T-helper 1 cell treated with Interleukin-12 subunit alpha and Interleukin-12 subunit beta and Interleukin-4 antibody, amounts not matched to agents 30 ng/mL and 1 ng/mL, for 36 hours (primary cell): ENCODE results near the gene STARD8. TPM values are rescaled to one million over a fixed set of nuclear protein-coding genes. Genes with fewer than 3 reads are reported as not detected.
"Not testable (repeated sequence)": the region's sequence is repeated elsewhere in the genome, so short reads cannot be mapped to it uniquely, and the experiment has no call there.

Source experiments
- intact Hi-C: fragments of 100-400 bp; cut with micrococcal nuclease; formaldehyde crosslinking; loops from one replicate; pipeline ENCODE4 v1.15.1; 2024
- total RNA-seq: library from RNA; stranded (reverse); gene quantifications from 2 replicates; pipeline ENCODE4 v1.2.3, GENCODE V29; 2022

The STARD8 gene
- total RNA-seq, 1 donor from 2014 or later = 2.1 TPM

DNA sequence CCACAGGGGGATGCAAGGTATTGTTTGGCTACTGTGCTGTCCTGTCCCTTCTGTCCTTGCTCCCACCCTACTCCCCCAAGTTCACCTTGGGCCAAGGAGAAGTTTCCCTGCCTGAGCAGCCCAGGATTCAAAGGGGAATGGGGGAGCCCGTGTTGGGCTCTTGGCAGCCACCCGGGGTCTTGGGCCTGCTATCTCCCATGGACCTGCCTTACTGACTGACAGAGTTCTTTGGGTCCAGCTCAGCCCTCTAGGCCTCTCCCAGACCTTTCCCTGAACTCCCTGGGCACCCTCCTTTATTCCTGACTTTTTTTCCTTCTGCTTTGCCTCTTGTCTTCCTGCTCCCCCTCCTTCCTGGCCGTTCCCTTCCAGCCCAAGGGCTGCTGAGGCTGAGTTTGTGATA lies 67.4 kb downstream of the STARD8 start:
- intact Hi-C loops = no loop called here

DNA sequence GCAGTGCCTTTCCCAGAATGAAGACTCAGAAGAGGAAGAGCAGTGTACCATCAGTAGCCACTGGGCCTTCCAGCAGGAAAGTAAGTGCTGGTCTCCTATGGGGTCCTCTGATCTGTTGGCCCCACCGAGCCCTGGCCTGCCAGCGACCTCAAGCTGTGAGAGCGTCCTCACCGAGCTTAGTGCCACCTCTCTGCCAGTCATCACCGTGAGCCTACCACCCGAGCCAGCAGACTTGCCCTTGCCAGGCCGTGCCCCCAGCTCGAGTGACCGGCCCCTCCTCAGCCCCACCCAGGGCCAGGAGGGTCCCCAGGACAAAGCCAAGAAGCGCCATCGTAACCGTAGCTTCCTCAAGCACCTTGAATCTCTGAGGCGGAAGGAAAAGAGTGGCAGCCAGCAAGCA lies 69.7 kb downstream of the STARD8 start:
- intact Hi-C loops = no loop called here

DNA sequence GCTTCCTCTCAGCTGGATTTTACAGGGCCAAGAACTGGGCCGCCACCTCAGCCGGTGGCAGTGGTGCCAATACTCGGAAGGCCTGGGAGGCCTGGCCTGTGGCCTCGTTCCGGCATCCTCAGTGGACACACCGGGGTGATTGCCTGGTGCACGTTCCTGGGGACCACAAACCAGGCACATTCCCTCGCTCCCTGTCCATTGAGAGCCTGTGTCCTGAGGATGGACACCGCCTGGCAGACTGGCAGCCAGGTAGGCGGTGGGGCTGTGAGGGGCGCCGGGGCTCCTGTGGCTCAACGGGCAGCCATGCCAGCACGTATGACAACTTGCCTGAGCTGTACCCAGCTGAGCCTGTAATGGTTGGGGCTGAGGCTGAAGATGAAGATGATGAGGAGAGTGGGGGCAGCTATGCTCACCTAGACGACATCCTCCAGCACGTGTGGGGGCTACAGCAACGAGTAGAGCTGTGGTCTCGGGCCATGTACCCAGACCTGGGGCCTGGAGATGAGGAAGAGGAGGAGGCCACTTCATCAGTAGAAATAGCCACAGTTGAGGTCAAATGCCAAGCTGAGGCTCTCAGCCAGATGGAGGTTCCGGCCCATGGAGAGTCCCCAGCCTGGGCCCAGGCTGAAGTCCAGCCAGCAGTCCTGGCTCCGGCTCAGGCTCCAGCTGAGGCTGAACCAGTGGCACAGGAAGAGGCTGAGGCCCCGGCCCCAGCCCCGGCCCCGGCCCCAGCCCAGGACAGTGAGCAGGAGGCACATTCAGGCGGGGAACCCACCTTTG lies 70.4 kb downstream of the STARD8 start:
- intact Hi-C loops = no loop called here

DNA sequence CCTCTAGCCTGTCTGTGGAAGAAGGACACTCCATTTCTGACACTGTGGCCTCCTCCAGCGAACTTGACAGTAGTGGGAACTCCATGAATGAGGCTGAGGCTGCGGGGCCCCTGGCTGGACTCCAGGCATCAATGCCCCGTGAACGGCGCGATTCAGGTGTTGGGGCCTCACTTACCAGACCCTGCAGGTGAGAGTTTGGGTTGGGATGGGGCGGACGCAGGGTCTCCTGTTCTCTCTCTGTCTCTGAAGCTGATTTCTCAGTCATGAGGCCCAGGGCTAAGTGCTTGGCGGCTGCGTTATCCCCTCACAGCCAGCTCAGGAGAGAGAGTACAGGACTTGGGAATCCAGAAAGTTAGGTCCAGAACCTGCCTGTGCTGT lies 71.0 kb downstream of the STARD8 start:
- intact Hi-C loops = no loop called here

DNA sequence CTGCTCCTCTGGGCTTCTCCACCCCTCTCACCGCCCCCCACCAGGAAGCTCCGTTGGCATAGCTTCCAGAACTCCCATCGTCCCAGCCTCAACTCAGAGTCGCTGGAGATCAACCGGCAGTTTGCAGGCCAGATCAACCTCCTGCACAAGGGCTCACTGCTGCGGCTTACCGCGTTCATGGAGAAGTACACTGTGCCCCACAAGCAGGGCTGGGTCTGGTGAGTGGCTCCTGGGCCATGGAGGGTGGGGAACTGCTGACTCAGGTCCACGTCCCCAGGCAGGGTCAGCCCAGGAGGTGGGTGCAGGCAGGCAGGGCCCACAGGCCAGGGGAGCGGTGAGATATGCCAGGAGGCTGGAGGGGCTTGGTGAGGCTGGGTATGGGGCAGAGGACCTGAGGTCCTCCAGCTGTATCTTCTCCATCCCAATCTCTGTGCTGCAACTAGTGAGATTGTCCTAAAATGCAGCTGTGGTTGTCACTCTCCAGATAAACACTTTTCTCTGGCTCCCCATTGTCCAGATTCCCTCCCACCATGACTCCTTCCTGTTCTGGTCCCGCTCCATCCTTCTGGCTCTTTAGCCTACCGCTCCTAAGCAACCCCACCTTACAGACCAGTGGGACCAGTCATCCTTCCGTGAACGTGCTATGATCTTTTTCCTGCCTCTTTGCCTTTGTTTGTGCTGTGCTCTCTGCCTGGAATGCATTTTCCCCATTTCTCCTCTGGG lies 71.9 kb downstream of the STARD8 start:
- intact Hi-C loops = no loop called here

DNA sequence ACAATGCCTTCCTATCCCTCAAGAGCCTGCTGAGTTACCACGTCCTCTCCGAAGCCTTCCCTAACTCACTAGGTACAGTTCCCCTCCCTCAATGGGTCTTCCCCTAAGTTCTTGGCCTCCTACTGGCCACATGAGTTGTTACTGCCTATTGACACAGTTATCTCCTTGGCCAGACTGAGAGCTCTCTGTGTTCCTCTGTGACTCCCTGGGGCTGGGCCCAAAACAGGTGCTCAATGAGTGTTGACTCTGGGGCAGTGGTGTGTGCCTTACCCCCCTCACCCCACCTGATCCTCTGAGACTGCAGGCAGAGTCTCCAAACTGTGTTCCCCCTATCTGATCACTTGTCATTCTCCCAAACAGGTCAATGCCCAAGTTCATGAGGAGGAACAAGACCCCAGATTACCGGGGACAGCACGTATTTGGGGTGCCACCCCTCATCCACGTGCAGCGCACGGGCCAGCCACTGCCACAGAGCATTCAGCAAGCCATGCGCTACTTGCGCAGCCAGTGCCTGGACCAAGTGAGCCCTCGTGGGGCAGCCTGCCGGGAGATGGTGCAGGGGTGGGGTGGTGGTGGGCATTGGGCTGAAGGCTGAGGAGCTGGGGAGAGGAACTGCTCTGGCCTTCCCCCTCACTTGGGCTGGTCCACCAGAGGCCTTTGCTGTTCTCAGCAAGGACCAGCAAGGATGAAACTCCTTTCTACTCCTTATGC lies 72.6 kb downstream of the STARD8 start:
- intact Hi-C loops = no loop called here

DNA sequence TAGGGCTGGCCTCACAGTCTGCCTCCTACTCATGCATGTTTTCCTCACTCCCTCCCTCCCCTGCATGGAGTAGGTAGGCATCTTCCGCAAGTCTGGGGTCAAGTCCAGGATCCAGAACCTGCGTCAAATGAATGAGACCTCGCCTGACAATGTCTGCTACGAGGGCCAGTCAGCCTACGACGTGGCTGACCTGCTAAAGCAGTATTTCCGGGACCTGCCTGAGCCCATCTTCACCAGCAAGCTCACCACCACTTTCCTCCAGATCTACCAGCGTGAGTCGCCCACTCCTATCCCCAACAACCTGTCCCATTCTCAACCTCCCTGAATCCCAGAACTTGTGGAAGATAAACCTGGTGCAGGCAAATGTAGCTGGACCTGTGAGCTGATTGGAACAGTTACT lies 73.4 kb downstream of the STARD8 start:
- intact Hi-C loops = no loop called here

DNA sequence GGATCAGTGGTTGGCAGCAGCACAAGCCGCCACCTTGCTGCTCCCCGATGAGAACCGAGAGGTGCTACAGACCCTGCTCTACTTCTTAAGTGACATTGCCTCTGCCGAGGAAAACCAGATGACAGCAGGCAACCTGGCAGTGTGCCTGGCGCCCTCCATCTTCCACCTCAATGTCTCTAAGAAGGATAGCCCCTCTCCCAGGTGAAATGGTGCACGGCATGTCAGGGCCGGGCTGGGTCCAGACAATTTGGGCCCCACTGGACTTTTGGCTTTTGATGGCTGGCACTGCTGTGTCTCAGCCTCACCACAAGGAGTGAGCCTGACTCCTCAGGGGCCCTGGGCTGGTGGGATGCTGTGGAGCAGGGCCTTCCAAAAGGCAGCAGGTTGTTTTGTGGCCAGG lies 74.1 kb downstream of the STARD8 start:
- intact Hi-C loops = no loop called here

DNA sequence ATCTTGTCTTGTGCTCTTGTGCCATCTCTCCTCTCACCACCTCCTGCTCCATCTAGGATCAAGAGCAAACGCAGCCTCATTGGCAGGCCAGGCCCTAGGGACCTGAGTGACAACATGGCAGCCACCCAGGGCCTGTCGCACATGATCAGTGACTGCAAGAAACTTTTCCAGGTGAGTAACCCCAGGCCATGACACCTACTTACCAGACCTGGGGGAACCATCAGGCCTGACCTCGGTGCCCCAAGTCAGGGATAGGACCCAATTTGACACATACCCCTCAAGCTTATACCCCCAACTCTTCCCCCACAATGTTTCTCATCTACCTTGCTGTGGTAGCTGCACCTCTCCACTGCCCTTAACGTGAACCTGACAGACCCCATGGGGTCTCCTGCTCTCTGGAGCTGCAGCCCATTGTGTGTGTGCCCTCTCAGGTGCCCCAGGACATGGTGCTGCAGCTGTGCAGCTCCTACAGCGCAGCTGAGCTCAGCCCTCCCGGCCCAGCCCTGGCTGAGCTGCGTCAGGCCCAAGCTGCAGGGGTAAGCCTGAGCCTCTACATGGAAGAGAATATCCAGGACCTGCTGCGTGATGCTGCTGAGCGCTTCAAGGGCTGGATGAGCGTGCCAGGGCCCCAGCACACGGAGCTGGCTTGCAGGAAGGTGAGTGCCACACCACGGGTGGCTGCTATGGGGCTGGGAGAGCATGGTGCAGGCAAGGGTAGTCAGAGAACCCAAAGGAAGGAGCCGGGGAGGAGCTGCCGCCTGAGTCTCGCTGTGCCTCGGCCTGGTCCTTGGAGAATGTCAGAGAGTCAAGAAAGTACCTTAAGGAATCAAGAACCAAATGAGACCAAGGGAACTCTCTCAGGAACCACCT lies 74.8 kb downstream of the STARD8 start:
- intact Hi-C loops = no loop called here

DNA sequence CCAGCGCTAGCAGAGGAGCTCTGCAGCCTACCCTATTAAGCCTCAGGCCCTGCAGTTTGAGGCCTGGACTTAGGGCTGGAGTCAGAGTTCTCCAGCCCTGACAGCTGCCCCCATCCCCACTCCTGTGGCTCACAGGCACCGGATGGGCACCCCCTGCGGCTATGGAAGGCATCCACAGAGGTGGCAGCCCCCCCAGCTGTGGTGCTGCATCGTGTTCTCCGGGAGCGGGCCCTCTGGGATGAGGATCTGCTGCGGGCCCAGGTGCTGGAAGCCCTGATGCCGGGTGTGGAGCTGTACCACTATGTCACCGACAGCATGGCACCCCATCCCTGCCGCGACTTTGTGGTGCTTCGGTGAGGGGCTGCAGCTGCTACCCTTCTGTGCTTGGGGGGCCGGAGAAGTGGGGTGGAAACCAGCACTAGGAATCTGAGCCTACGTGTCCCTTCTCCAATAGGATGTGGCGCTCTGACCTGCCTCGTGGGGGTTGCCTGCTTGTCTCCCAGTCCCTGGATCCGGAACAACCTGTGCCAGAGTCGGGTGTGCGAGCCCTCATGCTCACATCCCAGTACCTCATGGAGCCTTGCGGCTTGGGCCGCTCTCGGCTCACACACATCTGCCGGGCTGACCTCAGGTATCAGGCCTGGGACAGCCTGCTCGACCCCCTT lies 76.2 kb downstream of the STARD8 start:
- intact Hi-C loops = no loop called here

DNA sequence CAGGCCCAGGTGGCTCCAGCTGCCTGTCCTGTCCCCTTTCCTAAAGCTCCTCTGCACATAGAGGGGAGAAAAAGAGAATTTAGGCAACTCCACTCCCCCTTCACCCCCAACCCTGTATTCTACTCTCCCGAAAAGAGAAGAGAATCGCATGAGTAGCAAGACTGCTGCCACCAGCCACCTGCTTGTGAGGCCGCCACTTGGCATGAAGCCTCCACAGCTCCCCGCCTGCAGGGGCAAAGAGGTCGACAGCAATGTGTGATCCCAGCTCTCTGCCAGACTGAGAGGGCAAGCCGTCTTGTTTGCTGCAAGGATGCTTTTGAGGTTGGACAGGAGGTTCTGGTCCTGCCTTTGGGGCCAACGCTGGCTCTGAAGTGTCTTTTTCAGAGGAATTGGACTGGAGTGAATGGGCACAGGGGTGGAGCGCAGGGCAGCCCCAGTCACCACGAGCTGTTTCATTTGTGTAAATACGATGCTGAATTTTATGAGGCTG lies 77.1 kb downstream of the STARD8 start:
- intact Hi-C loops = no loop called here

DNA sequence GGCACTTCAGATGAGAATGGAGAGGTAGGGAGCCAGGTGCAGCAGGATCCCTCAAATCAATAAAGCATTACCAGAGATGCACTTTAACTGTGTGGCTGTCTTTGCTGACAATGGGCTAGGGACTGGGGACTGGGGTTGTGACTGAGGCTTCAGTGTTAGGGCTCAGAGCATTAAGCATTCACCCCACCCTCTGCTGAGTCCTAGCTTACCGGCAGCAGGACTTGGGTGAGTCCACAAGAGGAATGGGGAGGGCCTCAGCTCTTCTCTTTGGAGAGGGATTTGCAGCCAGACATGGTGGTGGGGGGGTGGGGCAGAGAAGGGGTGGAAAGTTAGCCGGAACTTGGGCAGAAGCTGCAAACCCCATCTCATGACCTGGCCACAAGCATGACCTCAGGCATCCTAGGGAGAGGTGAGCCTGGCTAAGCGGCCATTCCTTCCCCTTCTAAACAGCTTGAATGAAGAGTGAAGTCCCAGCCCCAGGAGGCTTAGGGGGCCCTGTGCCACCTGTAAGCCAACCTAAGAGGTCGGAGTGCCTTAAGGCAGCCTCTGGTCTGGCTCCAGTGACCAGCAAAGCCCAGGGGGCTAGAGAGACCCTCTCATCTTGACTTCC lies 78.4 kb downstream of the STARD8 start:
- intact Hi-C loops = no loop called here

DNA sequence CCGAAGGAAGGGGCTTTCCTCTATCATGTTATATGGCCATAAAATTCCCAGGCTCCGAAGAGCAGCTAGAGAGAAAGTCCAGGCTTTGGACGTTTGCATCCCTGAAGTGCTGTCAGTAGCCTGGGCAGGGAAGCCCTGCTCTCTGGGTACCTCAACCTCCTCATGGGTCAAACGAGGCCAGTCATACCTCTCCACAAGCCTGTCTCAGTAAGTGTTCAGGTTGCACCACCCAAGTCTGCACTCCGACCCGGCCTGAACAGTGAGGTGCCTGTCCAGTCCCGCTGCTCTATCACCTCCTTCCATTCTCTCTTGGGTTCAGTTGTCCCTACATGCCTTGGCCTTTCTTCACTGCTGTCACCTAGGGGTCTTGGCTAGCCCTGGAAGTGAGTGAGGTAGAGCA lies 78.9 kb downstream of the STARD8 start:
- intact Hi-C loops = no loop called here

DNA sequence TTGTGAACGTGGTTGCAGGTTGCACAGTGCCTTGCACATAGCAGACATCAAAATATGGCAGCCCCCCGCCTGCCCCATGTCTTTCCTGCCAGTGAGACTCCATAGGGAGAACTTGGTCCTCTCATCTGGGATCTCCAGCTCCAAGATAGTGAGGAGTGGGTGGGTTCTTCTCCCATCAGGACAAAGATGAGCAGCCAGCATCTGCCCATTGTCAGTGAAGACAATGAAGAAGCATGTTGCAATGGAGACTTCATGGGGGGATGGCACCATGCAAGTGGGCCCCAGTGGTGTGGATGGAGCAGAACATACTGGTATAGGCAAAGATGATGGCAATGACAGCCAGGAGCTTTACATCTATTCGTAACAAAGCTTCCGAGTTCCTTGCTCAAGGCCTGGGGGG lies 80.2 kb downstream of the STARD8 start:
- intact Hi-C loops = no loop called here

DNA sequence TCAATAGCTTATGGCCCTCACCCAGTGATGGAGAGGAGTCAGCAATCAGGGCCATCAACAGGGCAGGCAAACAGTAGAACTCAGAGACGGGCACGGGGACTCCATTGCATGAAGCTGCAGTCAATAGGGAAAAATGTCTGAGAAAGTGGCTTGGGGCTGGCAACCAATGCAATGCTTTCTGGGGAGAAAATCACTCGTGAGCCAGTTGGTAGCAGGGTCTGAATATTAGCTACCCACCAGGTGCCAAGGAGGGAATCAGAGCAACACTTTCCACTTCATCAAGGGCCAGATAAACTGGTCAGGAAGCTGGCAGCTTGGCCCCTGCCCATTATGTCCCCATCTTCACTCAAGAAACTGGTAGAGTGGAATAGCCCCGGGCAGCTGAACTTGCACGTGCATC lies 80.7 kb downstream of the STARD8 start:
- intact Hi-C loops = no loop called here

DNA sequence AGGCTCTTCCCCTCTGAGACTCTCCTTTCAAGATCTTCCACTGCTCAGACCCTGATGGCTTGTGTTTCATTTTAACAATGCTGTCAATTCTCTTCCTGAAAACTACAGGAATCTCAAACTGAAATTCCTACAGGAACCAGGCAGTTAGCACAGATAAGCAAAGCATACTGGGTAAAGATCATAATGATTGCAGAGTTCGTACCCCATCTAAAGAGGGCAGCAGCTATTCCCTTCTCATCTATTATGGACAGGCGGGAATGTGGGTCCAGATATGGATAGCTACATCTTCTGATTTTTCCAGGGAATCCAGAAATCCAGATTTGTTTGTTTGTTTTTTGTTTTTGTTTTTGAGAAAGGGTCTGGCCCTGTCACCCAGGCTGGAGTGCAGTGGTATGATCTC lies 83.8 kb downstream of the STARD8 start:
- intact Hi-C loops = loop anchor here (10.0 kb wide), 1 partner anchor 1364 kb away; no protein-coding TSS in a partner anchor

DNA sequence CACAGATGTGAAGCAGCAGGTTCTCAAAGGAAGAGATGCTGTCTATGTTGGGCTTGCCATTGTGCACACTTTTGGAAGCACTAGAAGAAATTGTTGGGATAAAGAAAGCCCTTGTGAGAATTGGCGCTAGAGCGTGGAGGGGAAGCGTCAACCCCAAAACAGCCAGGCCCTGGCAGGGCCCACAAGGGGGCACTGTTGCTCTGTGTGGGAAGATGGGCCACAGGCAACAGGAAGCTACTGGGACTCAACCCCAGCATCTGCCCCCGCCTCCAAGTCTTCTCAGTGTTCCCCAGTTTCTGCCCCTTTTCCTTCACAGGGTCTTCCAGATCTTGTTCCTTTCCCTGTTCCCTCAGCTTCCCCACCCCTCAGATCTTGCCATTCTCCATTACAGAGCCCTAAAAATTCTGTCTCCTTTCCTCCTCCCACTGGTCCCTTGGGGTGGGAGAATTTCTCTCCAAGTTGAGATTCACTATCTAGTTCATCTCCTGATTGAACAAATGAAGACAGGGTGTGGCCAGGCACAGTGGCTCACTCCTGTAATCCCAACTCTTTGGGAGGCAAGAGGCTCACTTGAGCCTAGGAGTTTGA lies 85.5 kb downstream of the STARD8 start:
- intact Hi-C loops = loop anchor here (1.0 to 10.0 kb wide), 4 partner anchors 76 to 1362 kb away; no protein-coding TSS in a partner anchor

DNA sequence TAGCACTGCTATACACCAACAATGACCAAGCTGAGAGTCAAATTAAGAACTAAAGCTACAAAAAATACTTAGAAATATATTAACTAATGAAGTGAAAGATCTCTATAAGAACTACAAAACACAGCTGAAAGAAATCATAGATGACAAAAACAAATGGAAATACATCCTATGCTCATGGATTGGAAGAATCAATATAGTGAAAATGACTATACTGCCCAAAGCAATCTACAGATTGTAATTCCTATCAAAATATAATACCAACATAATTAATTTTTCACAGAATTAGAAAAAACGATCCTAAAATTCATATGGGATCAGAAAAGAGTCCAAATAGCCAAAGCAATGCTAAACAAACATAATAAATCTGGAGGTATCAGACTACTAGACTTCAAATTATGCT lies 87.8 kb downstream of the STARD8 start:
- intact Hi-C loops = loop anchor here (10.0 kb wide), 1 partner anchor 1360 kb away; no protein-coding TSS in a partner anchor

DNA sequence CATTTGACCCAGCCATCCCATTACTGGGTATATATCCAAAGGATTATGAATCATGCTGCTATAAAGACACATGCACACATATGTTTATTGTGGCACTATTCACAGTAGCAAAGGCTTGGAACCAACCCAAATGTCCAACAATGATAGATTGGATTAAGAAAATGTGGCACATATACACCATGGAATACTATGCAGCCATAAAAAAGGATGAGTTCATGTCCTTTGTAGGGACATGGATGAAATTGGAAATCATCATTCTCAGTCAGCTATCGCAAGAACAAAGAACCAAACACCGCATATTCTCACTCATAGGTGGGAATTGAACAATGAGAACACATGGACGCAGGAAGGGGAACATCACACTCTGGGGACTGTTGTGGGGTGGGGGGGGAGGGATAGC lies 94.4 kb downstream of the STARD8 start:
- intact Hi-C loops = not testable (repeated sequence)

DNA sequence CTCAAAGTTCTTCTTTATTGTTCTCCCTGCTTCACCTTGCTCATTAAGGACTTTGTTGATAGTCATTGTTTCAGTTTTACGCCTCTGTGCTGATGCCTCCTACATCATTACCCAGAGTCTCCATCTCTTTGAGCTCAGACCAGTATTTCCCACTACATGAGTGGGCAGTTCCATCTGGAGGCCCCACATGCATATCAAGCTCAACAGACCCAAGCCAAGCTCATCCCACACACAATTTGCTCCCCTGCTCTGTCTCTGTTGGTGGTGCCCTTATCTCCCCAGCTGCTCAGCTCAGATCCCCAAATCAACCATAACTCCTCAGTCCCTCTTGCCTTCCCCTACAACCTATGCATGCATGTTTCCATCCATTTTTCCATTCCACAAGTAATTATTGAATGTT lies 96.3 kb downstream of the STARD8 start:
- intact Hi-C loops = no loop called here
